Esophagus muscularis mucosa (tissue), 4 donors: ENCODE data around the gene SMIM27.

ENCODE experiments used
- EP300 ChIP-seq: sonication (generic); formaldehyde crosslinking; IDR thresholded peaks from one replicate; pipeline ENCODE4 v1.6.1; 2017; ENCODE audit warnings: antibody characterized with exemption
- POLR2A ChIP-seq: fragments of 450-650 bp; IDR thresholded peaks from one replicate; pipeline ENCODE4 v1.6.1; 2017; ENCODE audit warnings: antibody characterized with exemption, moderate library complexity, mild to moderate bottlenecking, low read depth
- TF ChIP-seq, protein P1 (sequence below), 3 experiments: fragments of 200-600 bp in 2 of 3; fragments of 450-650 bp in 1 of 3; sonication (generic) in 2 of 3; IDR thresholded peaks; one replicate each; pipeline ENCODE4 v1.5.1; 2017 to 2019; ENCODE audit warnings: antibody characterized with exemption in 3 of 3, mild to moderate bottlenecking in 2 of 3, moderate library complexity in 1 of 3

DNA sequence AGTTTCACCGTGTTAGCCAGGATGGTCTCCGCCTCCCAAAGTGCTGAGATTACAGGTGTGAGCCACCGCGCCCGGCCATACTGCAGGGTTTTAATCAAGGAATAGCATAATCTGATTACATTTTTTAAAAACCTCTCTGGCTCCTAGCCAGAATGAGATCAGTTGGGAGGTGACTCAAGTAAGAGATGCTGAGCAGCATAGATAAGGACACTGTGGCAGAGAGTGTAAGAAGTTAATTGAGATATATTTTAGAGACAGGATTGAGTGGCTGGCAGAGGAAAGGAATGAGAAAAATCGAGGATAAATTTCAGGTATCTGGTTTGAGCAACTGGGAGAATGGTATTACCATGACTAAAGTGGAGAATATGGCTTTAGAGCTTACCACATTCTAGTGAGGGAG is 18.8 kb upstream of the SMIM27 start:
- TF ChIP-seq, protein P1, sequence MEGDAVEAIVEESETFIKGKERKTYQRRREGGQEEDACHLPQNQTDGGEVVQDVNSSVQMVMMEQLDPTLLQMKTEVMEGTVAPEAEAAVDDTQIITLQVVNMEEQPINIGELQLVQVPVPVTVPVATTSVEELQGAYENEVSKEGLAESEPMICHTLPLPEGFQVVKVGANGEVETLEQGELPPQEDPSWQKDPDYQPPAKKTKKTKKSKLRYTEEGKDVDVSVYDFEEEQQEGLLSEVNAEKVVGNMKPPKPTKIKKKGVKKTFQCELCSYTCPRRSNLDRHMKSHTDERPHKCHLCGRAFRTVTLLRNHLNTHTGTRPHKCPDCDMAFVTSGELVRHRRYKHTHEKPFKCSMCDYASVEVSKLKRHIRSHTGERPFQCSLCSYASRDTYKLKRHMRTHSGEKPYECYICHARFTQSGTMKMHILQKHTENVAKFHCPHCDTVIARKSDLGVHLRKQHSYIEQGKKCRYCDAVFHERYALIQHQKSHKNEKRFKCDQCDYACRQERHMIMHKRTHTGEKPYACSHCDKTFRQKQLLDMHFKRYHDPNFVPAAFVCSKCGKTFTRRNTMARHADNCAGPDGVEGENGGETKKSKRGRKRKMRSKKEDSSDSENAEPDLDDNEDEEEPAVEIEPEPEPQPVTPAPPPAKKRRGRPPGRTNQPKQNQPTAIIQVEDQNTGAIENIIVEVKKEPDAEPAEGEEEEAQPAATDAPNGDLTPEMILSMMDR (IDR thresholded peaks at IDR 0.05) = no peak
- TF ChIP-seq POLR2A (no peak), EP300 (no peak)
